Measurements from ENCODE around the gene MAST4. TPM values are rescaled to one million over a fixed set of nuclear protein-coding genes. Genes with fewer than 3 reads are reported as not detected.

MAST4 gene
- total RNA-seq, 1 experiment from 2014 or later, result 10.9 TPM

- intact Hi-C loops (cut with micrococcal nuclease; ENCODE audit: unreplicated experiment), result no loop called here
- Mint-ChIP-seq H3K4me1 (ENCODE audit: low read depth, unreplicated experiment) (no peaks in the 10 kb centered on the region), H3K4me3 (ENCODE audit: low read depth, unreplicated experiment) (no peak overlapping the region), H3K36me3 (ENCODE audit: insufficient read depth, unreplicated experiment) (no peaks in the 10 kb centered on the region), H3K27me3 (ENCODE audit: unreplicated experiment) (peaks cover 50% of the 10 kb centered on the region), H3K27ac (ENCODE audit: unreplicated experiment) (no peak overlapping the region), H3K9me3 (ENCODE audit: low read depth, unreplicated experiment) (no peaks in the 10 kb centered on the region)
- no peak for DNase-seq
- CTCF ChIA-PET, result no interaction called here
- no peak for TF ChIP-seq CTCF (IDR thresholded peaks at IDR 0.05; ENCODE audit: unreplicated experiment)
- BruUV-seq (replicated peaks), result no TSS peak
Measured at GRCh38 chr5:66661149-66661548, 65.0 kb downstream of the MAST4 start.

DNA sequence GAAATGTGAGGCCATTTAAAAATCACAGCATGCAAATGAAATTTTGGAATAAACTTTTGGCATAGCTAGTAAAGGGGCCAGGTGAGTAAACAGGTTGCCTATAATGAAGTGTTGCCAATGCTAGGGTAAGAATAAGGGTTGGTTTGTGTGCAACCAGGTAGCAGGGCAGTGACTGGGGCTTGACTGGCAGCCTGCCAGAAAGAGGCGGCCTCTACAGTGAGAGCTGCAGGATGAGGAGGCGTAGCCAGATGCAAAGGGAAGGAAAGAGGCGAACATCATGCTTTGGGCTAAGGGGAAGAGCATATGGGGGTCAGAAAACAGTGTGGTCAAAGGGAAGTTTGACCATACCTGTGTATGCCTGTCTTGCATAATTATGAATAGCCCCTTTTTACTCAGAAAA is 70.6 kb downstream of the MAST4 start:
- H3K9me3 Mint-ChIP-seq (ENCODE audit: low read depth, unreplicated experiment), result no peaks in the 10 kb centered on the region
- no peaks in the 10 kb centered on the region for H3K36me3 Mint-ChIP-seq (ENCODE audit: insufficient read depth, unreplicated experiment)
- H3K4me3 Mint-ChIP-seq (ENCODE audit: low read depth, unreplicated experiment), result no peak overlapping the region
- CTCF ChIA-PET, result no interaction called here
- H3K4me1 Mint-ChIP-seq (ENCODE audit: low read depth, unreplicated experiment), result no peaks in the 10 kb centered on the region
- H3K27ac Mint-ChIP-seq (ENCODE audit: unreplicated experiment), result no peak overlapping the region
- no TSS peak for BruUV-seq (replicated peaks)
- no peak for TF ChIP-seq CTCF (IDR thresholded peaks at IDR 0.05; ENCODE audit: unreplicated experiment)
- intact Hi-C loops (cut with micrococcal nuclease; ENCODE audit: unreplicated experiment), result no loop called here
- peak; percentile 13 for DNase-seq
- H3K27me3 Mint-ChIP-seq (ENCODE audit: unreplicated experiment), result peaks cover 92% of the 10 kb centered on the region

GRCh38 chr5:66669086-66669861 is 73.1 kb downstream of the MAST4 start:
- intact Hi-C loops (cut with micrococcal nuclease; ENCODE audit: unreplicated experiment), result no loop called here
- no peaks in the 10 kb centered on the region for H3K36me3 Mint-ChIP-seq (ENCODE audit: insufficient read depth, unreplicated experiment)
- TF ChIP-seq CTCF (IDR thresholded peaks at IDR 0.05; ENCODE audit: unreplicated experiment), result no peak
- peaks cover 96% of the 10 kb centered on the region for H3K27me3 Mint-ChIP-seq (ENCODE audit: unreplicated experiment)
- BruUV-seq (replicated peaks), result no TSS peak
- H3K27ac Mint-ChIP-seq (ENCODE audit: unreplicated experiment), result no peak overlapping the region
- H3K4me3 Mint-ChIP-seq (ENCODE audit: low read depth, unreplicated experiment), result no peak overlapping the region
- no peaks in the 10 kb centered on the region for H3K9me3 Mint-ChIP-seq (ENCODE audit: low read depth, unreplicated experiment)
- no peak for DNase-seq
- CTCF ChIA-PET, result no interaction called here
- no peaks in the 10 kb centered on the region for H3K4me1 Mint-ChIP-seq (ENCODE audit: low read depth, unreplicated experiment)

DNA sequence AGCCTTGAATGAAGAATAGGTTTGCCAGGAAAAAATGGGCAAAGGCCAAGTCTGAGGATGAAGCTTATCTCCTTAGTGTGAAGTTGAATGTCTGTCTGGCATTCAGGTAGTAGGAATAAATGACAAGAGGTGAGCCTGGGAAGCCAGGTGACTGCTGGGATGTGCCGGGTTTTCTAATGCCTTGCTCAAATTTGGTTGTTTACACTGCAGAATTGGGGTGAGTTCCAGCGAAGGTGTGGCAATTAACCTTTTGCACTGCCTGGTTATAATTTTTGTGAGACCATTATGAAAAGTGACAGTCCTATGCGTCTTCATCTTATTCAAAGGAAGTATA is 73.6 kb downstream of the MAST4 start:
- peaks cover 96% of the 10 kb centered on the region for H3K27me3 Mint-ChIP-seq (ENCODE audit: unreplicated experiment)
- DNase-seq, result no peak
- no peak for TF ChIP-seq CTCF (IDR thresholded peaks at IDR 0.05; ENCODE audit: unreplicated experiment)
- H3K4me3 Mint-ChIP-seq (ENCODE audit: low read depth, unreplicated experiment), result no peak overlapping the region
- no peaks in the 10 kb centered on the region for H3K9me3 Mint-ChIP-seq (ENCODE audit: low read depth, unreplicated experiment)
- intact Hi-C loops (cut with micrococcal nuclease; ENCODE audit: unreplicated experiment), result no loop called here
- H3K27ac Mint-ChIP-seq (ENCODE audit: unreplicated experiment), result no peak overlapping the region
- no TSS peak for BruUV-seq (replicated peaks)
- no peaks in the 10 kb centered on the region for H3K36me3 Mint-ChIP-seq (ENCODE audit: insufficient read depth, unreplicated experiment)
- CTCF ChIA-PET, result no interaction called here
- no peaks in the 10 kb centered on the region for H3K4me1 Mint-ChIP-seq (ENCODE audit: low read depth, unreplicated experiment)
